SH-SY5Y (cell line): Measurements from ENCODE around the gene DGKG.

ENCODE experiments used
- GATA2 ChIP-seq: IDR thresholded peaks from 2 replicates; pipeline ENCODE4 v1.6.1; 2011; ENCODE audit warnings: mild to moderate bottlenecking, low read depth, low read length
- GATA3 ChIP-seq: IDR thresholded peaks from 2 replicates; pipeline ENCODE4 v1.6.1; 2011; ENCODE audit warnings: low read depth, mild to moderate bottlenecking, low read length, moderate library complexity

- TF ChIP-seq GATA3, result no peak
- TF ChIP-seq GATA2, result no peak
These were observed 141.0 kb downstream of the DGKG start for GRCh38 chr3:186220911-186221645.
